Hepatocyte (in vitro differentiated cells): Measurements from ENCODE around the gene CHD5. TPM values are rescaled to one million over a fixed set of nuclear protein-coding genes. Genes with fewer than 3 reads are reported as not detected.

ENCODE experiments used
- DNase-seq: peaks from one replicate; pipeline ENCODE4 v3.0.0-alpha.2; 2016; ENCODE audit warnings: low spot score
- H2AFZ ChIP-seq: fragments of 200-600 bp; sonication (generic); 2 replicates; pipeline ENCODE4 v1.6.0; 2016; ENCODE audit warnings: antibody characterized with exemption, mild to moderate bottlenecking
- H3K27ac ChIP-seq: fragments of 200-600 bp; sonication (generic); 2 replicates; pipeline ENCODE4 v1.5.1; 2016; ENCODE audit warnings: mild to moderate bottlenecking
- H3K27me3 ChIP-seq: fragments of 200-600 bp; sonication (generic); 2 replicates; pipeline ENCODE4 v1.6.1; 2016
- H3K36me3 ChIP-seq: fragments of 200-600 bp; sonication (generic); replicated peaks from 2 replicates; pipeline ENCODE4 v1.5.1; 2016; ENCODE audit warnings: low read depth; ENCODE audit not compliant: insufficient read depth
- H3K4me1 ChIP-seq: fragments of 200-600 bp; sonication (generic); 2 replicates; pipeline ENCODE4 v1.5.1; 2016; ENCODE audit warnings: mild to moderate bottlenecking, moderate library complexity; ENCODE audit not compliant: insufficient read depth
- H3K4me2 ChIP-seq: fragments of 200-600 bp; sonication (generic); 2 replicates; pipeline ENCODE4 v1.6.0; 2016
- H3K4me3 ChIP-seq: fragments of 200-600 bp; sonication (generic); 2 replicates; pipeline ENCODE4 v1.5.1; 2016; ENCODE audit warnings: mild to moderate bottlenecking
- H3K79me2 ChIP-seq: fragments of 200-600 bp; sonication (generic); 2 replicates; pipeline ENCODE4 v1.6.0; 2017; ENCODE audit warnings: mild to moderate bottlenecking
- H3K9me2 ChIP-seq: fragments of 200-600 bp; sonication (generic); replicated peaks from 2 replicates; pipeline ENCODE4 v1.6.0; 2017; ENCODE audit warnings: mild to moderate bottlenecking; ENCODE audit not compliant: insufficient read depth
- H3K9me3 ChIP-seq: fragments of 200-600 bp; sonication (generic); 2 replicates; pipeline ENCODE4 v1.5.1; 2016; ENCODE audit warnings: low read depth, mild to moderate bottlenecking
- H4K20me1 ChIP-seq: fragments of 200-600 bp; sonication (generic); 2 replicates; pipeline ENCODE4 v1.6.0; 2016; ENCODE audit warnings: mild to moderate bottlenecking; ENCODE audit not compliant: insufficient read depth, poor library complexity, severe bottlenecking
- CTCF ChIP-seq: fragments of 200-600 bp; sonication (generic); IDR thresholded peaks from 2 replicates; pipeline ENCODE4 v1.5.1; 2016; ENCODE audit warnings: antibody characterized with exemption, mild to moderate bottlenecking; ENCODE audit not compliant: poor library complexity
- EZH2 ChIP-seq: fragments of 200-600 bp; sonication (generic); IDR thresholded peaks from 2 replicates; pipeline ENCODE4 v1.6.1; 2016; ENCODE audit warnings: antibody characterized with exemption, mild to moderate bottlenecking, borderline replicate concordance
- EZH2phosphoT487 ChIP-seq: fragments of 200-600 bp; sonication (generic); IDR thresholded peaks from one replicate; pipeline ENCODE4 v1.6.1; 2018; ENCODE audit warnings: antibody characterized with exemption, mild to moderate bottlenecking, low read depth, moderate library complexity; ENCODE audit not compliant: unreplicated experiment, severe bottlenecking
- WGBS: methylation state at CpG from one replicate; pipeline ENCODE4 v1.1.6; 2016; ENCODE audit warnings: low lambda C conversion rate; ENCODE audit errors: missing lambda C conversion rate; 5-methylcytosine and 5-hydroxymethylcytosine counted together
- polyA plus RNA-seq: library from polyadenylated mRNA; unstranded; fragments of >200 nt; fragmentation: Nextera tagmentation; extraction: Ambion mirVana; gene quantifications from 2 replicates; pipeline ENCODE4 v1.2.1, GENCODE V29; 2016
- total RNA-seq: library from RNA; depleted of rRNA; stranded (reverse); fragments of >200 nt; gene quantifications from 2 replicates; pipeline ENCODE4 v1.2.3, GENCODE V29; 2014

CHD5 gene
- total and polyA plus RNA-seq, 2 experiments from 2014 or later: 0.13 TPM; not detected in 1

GRCh38 chr1:6171548-6172124, 8.5 kb downstream of the CHD5 start:
- H3K79me2 ChIP-seq: no peaks in the 10 kb centered on the region
- no peaks in the 10 kb centered on the region for H4K20me1 ChIP-seq
- no peaks in the 10 kb centered on the region for H3K9me2 ChIP-seq
- no peak for DNase-seq
- H3K27me3 ChIP-seq: peaks cover 21% of the 10 kb centered on the region
- no peaks in the 10 kb centered on the region for H3K9me3 ChIP-seq
- no peak overlapping the region for H3K4me2 ChIP-seq
- no peak overlapping the region for H3K4me3 ChIP-seq
- no peaks in the 10 kb centered on the region for H3K36me3 ChIP-seq
- TF ChIP-seq EZH2: no peak
- TF ChIP-seq CTCF: no peak
- TF ChIP-seq EZH2phosphoT487: no peak
- H2AFZ ChIP-seq: no peak overlapping the region
- 49% methylated on average over 10 of the region's 10 CpGs for WGBS
- H3K4me1 ChIP-seq: no peaks in the 10 kb centered on the region
- H3K27ac ChIP-seq: no peak overlapping the region

GRCh38 chr1:6170742-6171201, 9.3 kb downstream of the CHD5 start:
- no peak for TF ChIP-seq CTCF
- TF ChIP-seq EZH2phosphoT487: no peak
- TF ChIP-seq EZH2: no peak

DNA sequence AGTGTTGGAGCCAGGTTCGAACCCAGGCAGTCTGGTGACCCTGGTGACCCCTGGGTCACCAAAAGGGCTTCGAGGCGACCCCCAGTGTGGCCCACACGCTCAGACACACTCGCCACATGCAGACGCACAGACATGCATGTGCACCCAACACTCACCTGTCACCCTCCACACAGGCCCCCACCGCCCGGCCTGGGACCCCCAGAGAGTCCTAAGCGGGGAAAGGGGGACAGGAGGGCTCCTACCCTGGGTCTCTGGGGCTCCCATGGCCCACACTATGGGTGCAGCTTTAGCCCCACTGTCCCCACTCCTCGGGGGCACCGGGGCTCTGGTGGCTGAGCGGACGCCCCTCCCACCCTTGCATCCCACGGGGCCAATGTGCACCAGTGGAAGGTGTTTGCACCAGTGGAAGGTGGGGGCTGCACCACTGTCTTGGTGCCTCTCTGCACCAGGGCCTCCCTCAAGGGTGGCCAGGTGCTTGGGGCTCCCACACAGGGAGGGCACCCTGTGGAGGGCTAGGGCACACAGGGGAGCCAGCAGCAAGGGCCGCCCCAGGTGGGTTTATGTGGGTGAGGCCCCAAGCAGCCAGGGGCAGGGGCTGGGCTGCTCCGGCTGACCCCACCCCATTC, 9.9 kb downstream of the CHD5 start:
- Histone ChIP-seq H3K4me1 (no peaks in the 10 kb centered on the region), H3K9me2 (no peaks in the 10 kb centered on the region), H3K9me3 (no peaks in the 10 kb centered on the region), H3K79me2 (no peaks in the 10 kb centered on the region), H3K4me2 (no peak overlapping the region), H2AFZ (no peak overlapping the region), H3K27me3 (peaks cover 10% of the 10 kb centered on the region), H4K20me1 (no peaks in the 10 kb centered on the region), H3K4me3 (no peak overlapping the region), H3K36me3 (no peaks in the 10 kb centered on the region), H3K27ac (no peak overlapping the region)
- WGBS: 91% methylated on average over 15 of the region's 16 CpGs
- TF ChIP-seq CTCF (no peak), EZH2phosphoT487 (no peak), EZH2 (no peak)
- no peak for DNase-seq

More at GRCh38 chr1:6170742-6171201, 9.3 kb downstream of the CHD5 start:
- Histone ChIP-seq H2AFZ (no peak overlapping the region), H3K4me2 (no peak overlapping the region), H3K36me3 (no peaks in the 10 kb centered on the region), H4K20me1 (no peaks in the 10 kb centered on the region), H3K4me1 (no peaks in the 10 kb centered on the region), H3K27ac (no peak overlapping the region), H3K4me3 (no peak overlapping the region), H3K9me3 (no peaks in the 10 kb centered on the region), H3K9me2 (no peaks in the 10 kb centered on the region), H3K79me2 (no peaks in the 10 kb centered on the region), H3K27me3 (peaks cover 13% of the 10 kb centered on the region)
- WGBS: 93% methylated on average over 18 of the region's 19 CpGs
- no peak for DNase-seq
